ENCODE data around the gene ITSN1.

ITSN1 gene

GRCh38 chr21:33808715-33809367, 166.5 kb downstream of the ITSN1 start:
- FAIRE-seq (no peak), DNase-seq (ENCODE audit: low spot score) (no peak)

GRCh38 chr21:33810766-33811165, 168.5 kb downstream of the ITSN1 start:
- FAIRE-seq: no peak

GRCh38 chr21:33811167-33812010, 169.1 kb downstream of the ITSN1 start:
- DNase-seq (ENCODE audit: low spot score): no peak
- FAIRE-seq: no peak

More at GRCh38 chr21:33810766-33811165, 168.5 kb downstream of the ITSN1 start:
- DNase-seq (ENCODE audit: low spot score): no peak

- DNase-seq (ENCODE audit: low spot score) (no peak), FAIRE-seq (no peak)
Measured at GRCh38 chr21:33813832-33814365, 171.6 kb downstream of the ITSN1 start.

- FAIRE-seq (no peak), DNase-seq (ENCODE audit: low spot score) (no peak)
Measured at GRCh38 chr21:33815143-33815707, 172.9 kb downstream of the ITSN1 start.

GRCh38 chr21:33816174-33816573, 173.9 kb downstream of the ITSN1 start:
- FAIRE-seq: no peak
- no peak for DNase-seq (ENCODE audit: low spot score)

- FAIRE-seq (no peak), DNase-seq (ENCODE audit: low spot score) (no peak)
Measured at GRCh38 chr21:33817138-33817537, 174.8 kb downstream of the ITSN1 start.

- no peak for DNase-seq (ENCODE audit: low spot score)
- no peak for FAIRE-seq
Measured at GRCh38 chr21:33817663-33818451, 175.6 kb downstream of the ITSN1 start.

GRCh38 chr21:33820230-33820770, 178.0 kb downstream of the ITSN1 start:
- FAIRE-seq (no peak), DNase-seq (ENCODE audit: low spot score) (no peak)

GRCh38 chr21:33820798-33821197, 178.5 kb downstream of the ITSN1 start:
- FAIRE-seq (no peak), DNase-seq (ENCODE audit: low spot score) (no peak)

- no peak for DNase-seq (ENCODE audit: low spot score)
- no peak for FAIRE-seq
Measured at GRCh38 chr21:33821503-33822322, 179.4 kb downstream of the ITSN1 start.

GRCh38 chr21:33824156-33824941, 182.0 kb downstream of the ITSN1 start:
- FAIRE-seq (no peak), DNase-seq (ENCODE audit: low spot score) (no peak)

GRCh38 chr21:33825419-33825818, 183.1 kb downstream of the ITSN1 start:
- FAIRE-seq: no peak

GRCh38 chr21:33825915-33826314, 183.6 kb downstream of the ITSN1 start:
- FAIRE-seq: peak; percentile 22
- DNase-seq (ENCODE audit: low spot score): no peak

More at GRCh38 chr21:33825419-33825818, 183.1 kb downstream of the ITSN1 start:
- no peak for DNase-seq (ENCODE audit: low spot score)

- DNase-seq (ENCODE audit: low spot score): no peak
- FAIRE-seq: no peak
Measured at GRCh38 chr21:33828083-33828482, 185.8 kb downstream of the ITSN1 start.

GRCh38 chr21:33828577-33828976, 186.3 kb downstream of the ITSN1 start:
- no peak for FAIRE-seq
- no peak for DNase-seq (ENCODE audit: low spot score)

- no peak for DNase-seq (ENCODE audit: low spot score)
- FAIRE-seq: no peak
Measured at GRCh38 chr21:33829844-33830243, 187.5 kb downstream of the ITSN1 start.

GRCh38 chr21:33831962-33832659, 189.8 kb downstream of the ITSN1 start:
- FAIRE-seq: no peak
- no peak for DNase-seq (ENCODE audit: low spot score)

Measured in RCC 7860 (cell line).